ENCODE data around the gene OXTR. TPM values are rescaled to one million over a fixed set of nuclear protein-coding genes. Genes with fewer than 3 reads are reported as not detected.
A peak's percentile ranks its signal among the peaks of the same experiment; 100 is the strongest.

The OXTR gene
- total and polyA plus RNA-seq, 2 experiments from 2014 or later: 128 to 340 TPM

GRCh38 chr3:8775602-8776001, 6.2 kb upstream of the OXTR start:
- no peak overlapping the region for H3K4me2 ChIP-seq (ENCODE audit: unreplicated experiment)
- peaks cover 25% of the 10 kb centered on the region for H3F3A ChIP-seq (ENCODE audit: insufficient read depth)
- H3K9ac ChIP-seq: peak overlapping the region; percentile 60
- no peaks in the 10 kb centered on the region for H4K20me1 ChIP-seq (ENCODE audit: insufficient read depth)
- no peaks in the 10 kb centered on the region for H3K27me3 ChIP-seq (replicated peaks; ENCODE audit: insufficient read depth)
- no peak overlapping the region for H2AFZ ChIP-seq
- 95% methylated on average over 6 of the region's 6 CpGs for WGBS, 2 experiments (ENCODE audit: low coverage in 1 of 2, low lambda C conversion rate in 2 of 2, missing lambda C conversion rate in 2 of 2)
- peak overlapping the region; percentile 94 for H3K27ac ChIP-seq
- DNase-seq: no peak
- H3K36me3 ChIP-seq (ENCODE audit: low read depth): no peaks in the 10 kb centered on the region
- no peak for TF ChIP-seq EZH2phosphoT487 (IDR thresholded peaks at IDR 0.05; ENCODE audit: insufficient read depth, low read depth)
- no peak for TF ChIP-seq EZH2 (IDR thresholded peaks at IDR 0.05; ENCODE audit: insufficient read depth, poor library complexity, severe bottlenecking)
- H3K9me3 ChIP-seq (ENCODE audit: low read depth): no peaks in the 10 kb centered on the region
- in situ Hi-C loops (cut with MboI): loop anchor here (10.0 kb wide), 1 partner anchor 169 kb away; no protein-coding TSS in a partner anchor
- H3K4me3 ChIP-seq: no peak overlapping the region
- no peaks in the 10 kb centered on the region for H3K9me2 ChIP-seq (ENCODE audit: insufficient read depth)
- peaks cover 38% of the 10 kb centered on the region for H3K4me1 ChIP-seq (ENCODE audit: insufficient read depth)
- no peaks in the 10 kb centered on the region for H3K79me2 ChIP-seq (ENCODE audit: insufficient read depth)

- in situ Hi-C loops (cut with MboI): loop anchor here (10.0 kb wide), 1 partner anchor 170 kb away; no protein-coding TSS in a partner anchor
- no peak overlapping the region for H3K4me2 ChIP-seq (ENCODE audit: unreplicated experiment)
- H3K27ac ChIP-seq: peak overlapping the region; percentile 94
- H3K27me3 ChIP-seq (replicated peaks; ENCODE audit: insufficient read depth): no peaks in the 10 kb centered on the region
- H4K20me1 ChIP-seq (ENCODE audit: insufficient read depth): no peaks in the 10 kb centered on the region
- no peak overlapping the region for H2AFZ ChIP-seq
- H3K36me3 ChIP-seq (ENCODE audit: low read depth): no peaks in the 10 kb centered on the region
- no peak for TF ChIP-seq EZH2phosphoT487 (IDR thresholded peaks at IDR 0.05; ENCODE audit: insufficient read depth, low read depth)
- TF ChIP-seq EZH2 (IDR thresholded peaks at IDR 0.05; ENCODE audit: insufficient read depth, poor library complexity, severe bottlenecking): no peak
- no peaks in the 10 kb centered on the region for H3K9me2 ChIP-seq (ENCODE audit: insufficient read depth)
- WGBS, 2 experiments (ENCODE audit: low coverage in 1 of 2, low lambda C conversion rate in 2 of 2, missing lambda C conversion rate in 2 of 2): 64 to 68% methylated on average over 5 of the region's 5 CpGs
- DNase-seq: no peak
- H3K79me2 ChIP-seq (ENCODE audit: insufficient read depth): no peaks in the 10 kb centered on the region
- no peak overlapping the region for H3K4me3 ChIP-seq
- H3K4me1 ChIP-seq (ENCODE audit: insufficient read depth): peaks cover 41% of the 10 kb centered on the region
- no peak overlapping the region for H3K9ac ChIP-seq
- H3K9me3 ChIP-seq (ENCODE audit: low read depth): no peaks in the 10 kb centered on the region
- H3F3A ChIP-seq (ENCODE audit: insufficient read depth): peaks cover 26% of the 10 kb centered on the region
Observed at GRCh38 chr3:8775181-8775580, 5.8 kb upstream of the OXTR start.

GRCh38 chr3:8773941-8774542, 4.6 kb upstream of the OXTR start:
- Histone ChIP-seq H3K27ac (no peak overlapping the region), H3K36me3 (ENCODE audit: low read depth) (no peaks in the 10 kb centered on the region), H3K79me2 (ENCODE audit: insufficient read depth) (peaks cover 2% of the 10 kb centered on the region), H3K4me1 (ENCODE audit: insufficient read depth) (peaks cover 44% of the 10 kb centered on the region), H2AFZ (no peak overlapping the region), H3K4me2 (ENCODE audit: unreplicated experiment) (no peak overlapping the region), H3F3A (ENCODE audit: insufficient read depth) (peaks cover 33% of the 10 kb centered on the region), H3K9me3 (ENCODE audit: low read depth) (no peaks in the 10 kb centered on the region), H3K9ac (no peak overlapping the region), H3K27me3 (replicated peaks; ENCODE audit: insufficient read depth) (no peaks in the 10 kb centered on the region), H3K4me3 (no peak overlapping the region), H3K9me2 (ENCODE audit: insufficient read depth) (no peaks in the 10 kb centered on the region), H4K20me1 (ENCODE audit: insufficient read depth) (no peaks in the 10 kb centered on the region)
- 90 to 95% methylated on average over 5 of the region's 5 CpGs for WGBS, 2 experiments (ENCODE audit: low coverage in 1 of 2, low lambda C conversion rate in 2 of 2, missing lambda C conversion rate in 2 of 2)
- DNase-seq: no peak
- TF ChIP-seq EZH2 (IDR thresholded peaks at IDR 0.05; ENCODE audit: insufficient read depth, poor library complexity, severe bottlenecking): no peak
- no peak for TF ChIP-seq EZH2phosphoT487 (IDR thresholded peaks at IDR 0.05; ENCODE audit: insufficient read depth, low read depth)
- in situ Hi-C loops (cut with MboI): loop anchor here (10.0 to 25.0 kb wide), 2 partner anchors 171 to 538 kb away; no protein-coding TSS in a partner anchor

GRCh38 chr3:8768364-8769087, 887 bp downstream of the OXTR start:
- H3K36me3 ChIP-seq (ENCODE audit: low read depth): peaks cover 8% of the 10 kb centered on the region; the same call in 1 of the 2 replicates
- no peaks in the 10 kb centered on the region for H4K20me1 ChIP-seq (ENCODE audit: insufficient read depth)
- H3K9me3 ChIP-seq (ENCODE audit: low read depth): no peaks in the 10 kb centered on the region
- no peaks in the 10 kb centered on the region for H3K9me2 ChIP-seq (ENCODE audit: insufficient read depth)
- 7 to 8% methylated on average over 32 to 34 of the region's 36 CpGs for WGBS, 2 experiments (ENCODE audit: low coverage in 1 of 2, low lambda C conversion rate in 2 of 2, missing lambda C conversion rate in 2 of 2)
- peak overlapping the region; percentile 65 for H3K9ac ChIP-seq
- H3K4me3 ChIP-seq: peak overlapping the region; percentile 83
- H3K4me1 ChIP-seq (ENCODE audit: insufficient read depth): peaks cover 48% of the 10 kb centered on the region
- H3K27me3 ChIP-seq (replicated peaks; ENCODE audit: insufficient read depth): no peaks in the 10 kb centered on the region
- H3K4me2 ChIP-seq (ENCODE audit: unreplicated experiment): peak overlapping the region; percentile 84
- H3K27ac ChIP-seq: peak overlapping the region; percentile 2; the same call in 1 of the 2 replicates
- H3K79me2 ChIP-seq (ENCODE audit: insufficient read depth): peaks cover 57% of the 10 kb centered on the region
- TF ChIP-seq EZH2 (IDR thresholded peaks at IDR 0.05; ENCODE audit: insufficient read depth, poor library complexity, severe bottlenecking): no peak
- no peak for TF ChIP-seq EZH2phosphoT487 (IDR thresholded peaks at IDR 0.05; ENCODE audit: insufficient read depth, low read depth)
- H2AFZ ChIP-seq: peak overlapping the region; percentile 83
- peaks cover 27% of the 10 kb centered on the region for H3F3A ChIP-seq (ENCODE audit: insufficient read depth)
- peak; percentile 55 for DNase-seq
- in situ Hi-C loops (cut with MboI): loop anchor here (25.0 kb wide), 1 partner anchor 544 kb away; no protein-coding TSS in a partner anchor
